Tibial nerve (tissue), 4 donors: Measurements from ENCODE around the gene MICALL2. TPM values are rescaled to one million over a fixed set of nuclear protein-coding genes. Genes with fewer than 3 reads are reported as not detected.

ENCODE experiments used
- DNase-seq, 2 donors: peaks; one replicate each; pipeline ENCODE4 v3.0.0-alpha.2; 2019; ENCODE audit warnings: low spot score in 2 of 2
- H3K27ac ChIP-seq, 4 donors: fragments of 200-600 bp; sonication (generic) in 3 of 4; one replicate each; pipeline ENCODE4 v1.5.1; 2017 to 2019; ENCODE audit warnings: mild to moderate bottlenecking in 1 of 4
- H3K27me3 ChIP-seq, 2 donors: fragments of 200-600 bp; sonication (generic) in 1 of 2; one replicate each; pipeline versions ENCODE4 v1.5.1 to v1.6.0; 2017 to 2019
- H3K36me3 ChIP-seq, 3 donors: fragments of 200-600 bp; sonication (generic); one replicate each; pipeline ENCODE4 v1.5.1; 2018 to 2019
- H3K4me1 ChIP-seq, 4 donors: fragments of 200-600 bp; sonication (generic) in 3 of 4; one replicate each; pipeline ENCODE4 v1.5.1; 2017 to 2019
- H3K4me3 ChIP-seq, 4 donors: fragments of 200-600 bp; sonication (generic) in 3 of 4; one replicate each; pipeline ENCODE4 v1.5.1; 2017 to 2019; ENCODE audit warnings: mild to moderate bottlenecking in 1 of 4, moderate library complexity in 1 of 4
- H3K9me3 ChIP-seq, 4 donors: fragments of 200-600 bp; sonication (generic) in 3 of 4; one replicate each; pipeline ENCODE4 v1.5.1; 2017 to 2019
- CTCF ChIP-seq, 5 experiments: fragments of 200-600 bp in 3 of 5; fragments of 450-650 bp in 2 of 5; sonication (generic) in 3 of 5; IDR thresholded peaks; one replicate each; pipeline ENCODE4 v1.5.1; 2016 to 2019; ENCODE audit warnings: antibody characterized with exemption in 5 of 5, mild to moderate bottlenecking in 3 of 5, moderate library complexity in 2 of 5
- EP300 ChIP-seq, 2 donors: sonication (generic); formaldehyde crosslinking; IDR thresholded peaks; one replicate each; pipeline ENCODE4 v1.6.1; 2017; ENCODE audit warnings: antibody characterized with exemption in 2 of 2, mild to moderate bottlenecking in 1 of 2
- POLR2A ChIP-seq, 2 donors: fragments of 450-650 bp; IDR thresholded peaks; one replicate each; pipeline ENCODE4 v1.6.1; 2017; ENCODE audit warnings: antibody characterized with exemption in 2 of 2, mild to moderate bottlenecking in 2 of 2, moderate library complexity in 2 of 2
- WGBS, 2 donors: methylation state at CpG; one replicate each; pipeline ENCODE4 v1.1.5; 2018; 5-methylcytosine and 5-hydroxymethylcytosine counted together
- total RNA-seq, 4 donors: library from RNA; depleted of rRNA; stranded (reverse); fragments of >200 nt; gene quantifications; one replicate each; pipeline ENCODE4 v1.1.0, GENCODE V29; 2016

The MICALL2 gene
- total RNA-seq, 4 donors from 2014 or later = 67.6 to 153 (median 104) TPM

GRCh38 chr7:1410992-1411391, 48.3 kb downstream of the MICALL2 start:
- DNase-seq = no peak
- no peak for TF ChIP-seq EP300 (IDR thresholded peaks at IDR 0.05)
- TF ChIP-seq POLR2A (IDR thresholded peaks at IDR 0.05) = no peak
- no peak for TF ChIP-seq CTCF (IDR thresholded peaks at IDR 0.05)
- Histone ChIP-seq H3K27ac (no peak overlapping the region), H3K36me3 (no peaks in the 10 kb centered on the region), H3K9me3 (no peaks in the 10 kb centered on the region), H3K4me3 (no peak overlapping the region), H3K4me1 (peaks cover 0 to 13% (median 6%) of the 10 kb centered on the region in 4 donors), H3K27me3 (peaks cover 0 to 79% of the 10 kb centered on the region in 2 donors)
- WGBS, 2 donors = 46 to 49% methylated on average over 12 of the region's 12 CpGs

GRCh38 chr7:1409555-1409954, 49.7 kb downstream of the MICALL2 start:
- Histone ChIP-seq H3K36me3 (no peaks in the 10 kb centered on the region), H3K27me3 (peaks cover 0 to 92% of the 10 kb centered on the region in 2 donors), H3K27ac (no peak overlapping the region), H3K4me3 (no peak overlapping the region), H3K4me1 (peaks cover 0 to 13% (median 6%) of the 10 kb centered on the region in 4 donors), H3K9me3 (no peaks in the 10 kb centered on the region)
- TF ChIP-seq CTCF (IDR thresholded peaks at IDR 0.05) = no peak
- TF ChIP-seq POLR2A (IDR thresholded peaks at IDR 0.05) = no peak
- TF ChIP-seq EP300 (IDR thresholded peaks at IDR 0.05) = no peak
- 63 to 66% methylated on average over 7 of the region's 7 CpGs for WGBS, 2 donors
- no peak for DNase-seq

GRCh38 chr7:1408466-1408865, 50.8 kb downstream of the MICALL2 start:
- TF ChIP-seq EP300 (IDR thresholded peaks at IDR 0.05) (no peak), CTCF (IDR thresholded peaks at IDR 0.05) (no peak), POLR2A (IDR thresholded peaks at IDR 0.05) (no peak)
- Histone ChIP-seq H3K9me3 (no peaks in the 10 kb centered on the region), H3K36me3 (no peaks in the 10 kb centered on the region), H3K27me3 (peaks cover 0 to 93% of the 10 kb centered on the region in 2 donors), H3K4me3 (no peak overlapping the region), H3K27ac (no peak overlapping the region), H3K4me1 (peaks cover 0 to 20% (median 6%) of the 10 kb centered on the region in 4 donors)
- DNase-seq = no peak
- 76 to 77% methylated on average over 8 of the region's 8 CpGs for WGBS, 2 donors

- Histone ChIP-seq H3K4me1 (peaks cover 0 to 18% (median 5%) of the 10 kb centered on the region in 4 donors), H3K4me3 (no peak overlapping the region), H3K36me3 (no peaks in the 10 kb centered on the region), H3K9me3 (peaks cover 0 to 5% (median 0%) of the 10 kb centered on the region in 4 donors), H3K27me3 (peaks cover 0 to 97% of the 10 kb centered on the region in 2 donors), H3K27ac (no peak overlapping the region)
- TF ChIP-seq CTCF (IDR thresholded peaks at IDR 0.05) (no peak), POLR2A (IDR thresholded peaks at IDR 0.05) (no peak), EP300 (IDR thresholded peaks at IDR 0.05) (no peak)
- WGBS, 2 donors = 39 to 77% methylated on average over 6 to 24 of the region's 24 CpGs
- no peak for DNase-seq
These were observed 51.4 kb downstream of the MICALL2 start for GRCh38 chr7:1407892-1408291.

- H3K36me3 ChIP-seq = no peaks in the 10 kb centered on the region
- H3K27me3 ChIP-seq = peaks cover 0 to 96% of the 10 kb centered on the region in 2 donors
- no peak for DNase-seq
- H3K4me3 ChIP-seq = no peak overlapping the region
- H3K27ac ChIP-seq = no peak overlapping the region
- TF ChIP-seq EP300 (IDR thresholded peaks at IDR 0.05) = no peak
- TF ChIP-seq CTCF (IDR thresholded peaks at IDR 0.05) = no peak
- TF ChIP-seq POLR2A (IDR thresholded peaks at IDR 0.05) = no peak
- peaks cover 0 to 26% (median 0%) of the 10 kb centered on the region in 4 donors for H3K9me3 ChIP-seq
- peaks cover 0 to 7% (median 0%) of the 10 kb centered on the region in 4 donors for H3K4me1 ChIP-seq
- WGBS, 2 donors = 36 to 50% methylated on average over 19 to 20 of the region's 21 CpGs
These were observed 54.2 kb downstream of the MICALL2 start for GRCh38 chr7:1404898-1405548.
